Mesenteric fat pad (tissue), 1 donor: ENCODE data around the gene HEATR3. TPM values are rescaled to one million over a fixed set of nuclear protein-coding genes. Genes with fewer than 3 reads are reported as not detected.
A peak's percentile ranks its signal among the peaks of the same experiment; 100 is the strongest.

Experiments used
- DNase-seq: peaks from one replicate; pipeline ENCODE4 v3.0.0-alpha.2; 2020; ENCODE audit warnings: low spot score
- total RNA-seq: library from RNA; stranded (reverse); fragmentation: NEBNext Ultra II Directional; extraction: Animal tissue kit (Norgen Biotek cat#: 25700); gene quantifications from one replicate; pipeline ENCODE4 v1.2.1, GENCODE V29; 2021
- donor health status: DM: yes; HTN: yes; CAD: no.

The HEATR3 gene
- total RNA-seq, 1 donor from 2014 or later: 22.4 TPM

- no peak for DNase-seq
Observed at GRCh38 chr16:50099957-50100648, 34.3 kb downstream of the HEATR3 start.

GRCh38 chr16:50102051-50102746, 36.4 kb downstream of the HEATR3 start:
- no peak for DNase-seq

DNA sequence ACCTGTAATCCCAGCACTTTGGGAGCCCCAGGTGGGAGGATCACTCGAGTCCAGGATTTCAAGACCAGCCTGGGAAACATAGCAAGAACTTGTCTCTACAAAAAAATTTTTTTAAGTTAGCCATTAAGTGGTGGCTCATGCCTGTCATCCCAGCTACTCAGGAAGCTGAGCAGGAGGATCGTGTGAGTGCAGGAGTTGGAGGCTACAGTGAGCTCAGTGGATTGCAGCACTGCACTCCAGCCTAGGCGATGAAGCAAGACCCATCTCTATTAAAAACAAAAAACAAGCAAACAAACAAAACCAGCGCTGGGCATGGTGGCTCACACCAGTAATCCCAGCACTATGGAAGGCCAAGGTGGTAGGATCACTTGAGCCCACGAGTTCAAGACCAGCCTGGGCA, 38.0 kb downstream of the HEATR3 start:
- DNase-seq: no peak

DNA sequence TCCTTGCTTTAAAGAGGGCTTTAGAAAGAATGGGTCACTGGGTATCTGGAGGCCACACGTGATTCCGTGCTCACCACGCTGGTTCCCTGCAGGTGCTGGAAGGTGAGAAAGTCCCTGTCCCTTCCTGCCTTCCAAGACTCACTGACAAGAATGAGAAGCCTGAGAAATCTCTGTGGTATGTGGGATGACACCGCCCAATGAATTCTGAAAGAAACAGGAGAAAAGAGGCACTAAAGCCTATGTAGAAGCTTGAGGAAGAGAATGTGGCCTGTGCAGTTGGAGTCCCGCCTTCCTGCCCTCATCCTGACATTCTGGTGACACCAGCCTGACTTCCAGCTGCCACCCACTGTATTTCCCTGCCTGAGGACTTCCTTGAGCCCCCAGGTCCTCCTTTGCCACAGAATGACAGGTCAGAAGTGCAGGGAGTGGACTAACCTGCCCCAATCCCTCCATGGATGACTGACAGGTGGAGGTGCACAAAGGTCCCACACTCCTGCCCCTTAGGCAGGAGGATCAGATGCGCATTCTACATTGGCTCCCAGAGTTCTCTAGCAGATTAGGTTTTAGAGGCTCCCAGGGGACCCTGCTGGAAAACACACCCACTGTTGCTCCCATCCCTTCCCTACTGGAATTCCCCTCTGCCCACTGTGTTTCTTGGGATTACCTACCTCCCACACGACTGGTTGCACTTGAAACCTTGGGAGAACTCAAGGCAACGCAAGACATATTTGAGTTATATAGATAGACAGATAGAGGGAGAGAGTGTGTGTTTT, 48.8 kb downstream of the HEATR3 start:
- DNase-seq: no peak

DNA sequence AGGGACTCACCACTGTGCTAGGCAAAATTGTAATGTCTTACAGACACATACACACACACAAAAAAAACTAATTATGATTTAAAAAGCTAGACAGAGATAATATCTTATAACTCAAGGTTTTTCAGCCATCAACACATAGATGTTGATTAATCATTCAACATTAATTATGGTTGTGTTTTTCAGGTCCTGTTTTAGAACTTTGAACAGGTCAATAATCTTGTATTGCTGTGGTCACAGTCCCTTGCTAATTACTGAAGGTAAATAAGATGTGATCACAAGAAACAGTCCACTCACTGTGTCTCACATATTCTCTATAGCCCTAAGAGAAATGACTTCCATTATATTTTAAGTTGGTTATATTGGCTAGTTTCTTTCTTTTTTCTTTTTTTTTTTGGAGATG, 54.9 kb downstream of the HEATR3 start:
- no peak for DNase-seq

GRCh38 chr16:50121278-50121677, 55.5 kb downstream of the HEATR3 start:
- DNase-seq: peak; percentile 14

DNA sequence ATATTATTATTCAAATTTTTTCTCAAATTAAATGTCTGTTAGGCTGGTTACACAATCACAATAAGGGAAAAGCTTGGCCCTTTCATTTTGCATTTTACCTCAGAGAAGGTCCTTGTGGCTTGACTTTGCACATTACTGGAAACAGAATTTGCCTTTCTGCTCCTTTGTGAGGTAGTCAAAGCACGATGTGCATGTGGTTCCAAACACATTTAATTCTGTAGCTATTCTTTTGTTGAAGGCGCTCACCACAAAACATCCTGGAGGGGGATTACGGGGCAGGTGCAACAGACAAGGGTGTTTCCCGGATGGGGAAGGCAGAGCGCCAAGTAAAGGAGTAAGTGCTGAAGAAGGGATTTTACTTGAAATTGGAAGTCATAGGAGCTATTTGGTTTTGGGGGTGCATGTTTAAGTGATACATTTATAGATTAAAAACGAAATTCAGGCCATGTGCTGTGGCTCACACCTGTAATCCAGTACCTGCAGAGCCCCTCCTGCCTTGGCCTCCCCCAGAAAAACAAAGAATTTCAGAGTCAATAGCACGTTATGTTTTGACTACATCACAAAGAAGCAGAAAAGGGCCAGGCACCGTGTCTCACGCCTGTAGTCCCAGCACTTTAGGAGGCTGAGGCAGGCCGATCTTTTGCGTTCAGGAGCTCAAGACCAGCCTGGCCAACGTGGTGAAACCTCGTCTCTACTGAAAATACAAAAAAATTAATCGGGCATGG, 56.1 kb downstream of the HEATR3 start:
- peak; percentile 47 for DNase-seq

DNA sequence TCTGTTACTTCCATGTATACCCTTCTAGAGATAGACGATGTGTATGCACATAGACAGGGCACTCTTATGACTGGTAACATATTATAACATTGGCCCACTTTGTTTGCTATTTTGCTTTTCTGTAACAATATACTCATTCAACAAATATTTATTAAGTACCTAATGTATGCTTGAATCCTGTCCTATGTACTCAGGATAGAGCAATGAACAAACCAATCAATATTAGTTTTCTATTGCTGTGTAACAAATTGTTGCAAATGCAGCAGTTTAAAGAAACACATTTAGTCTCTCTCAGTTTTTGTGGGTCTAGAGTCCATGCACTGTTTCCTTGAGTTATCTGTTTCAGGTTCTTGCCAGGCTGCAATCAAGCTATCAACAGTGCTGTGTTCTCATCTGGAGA, 57.6 kb downstream of the HEATR3 start:
- DNase-seq: no peak

DNA sequence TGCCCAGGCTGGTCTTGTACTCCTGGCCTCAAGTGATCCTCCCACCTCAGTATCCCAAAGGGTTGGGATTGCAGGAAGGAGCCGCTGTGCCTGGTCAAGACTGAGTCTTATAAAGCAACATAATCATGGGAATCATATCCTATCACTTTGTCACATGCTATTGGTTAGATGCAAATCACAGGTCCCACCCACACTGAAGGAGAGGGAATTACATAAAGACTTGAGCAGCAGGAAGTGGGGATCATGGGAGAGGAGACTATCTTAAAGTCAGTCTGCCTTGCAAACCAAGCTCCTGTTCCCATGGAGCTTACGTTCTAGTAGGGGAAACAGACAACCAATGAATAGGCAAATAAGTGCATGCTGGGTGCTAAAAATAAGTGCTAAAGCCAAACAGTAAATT, 59.0 kb downstream of the HEATR3 start:
- DNase-seq: peak; percentile 33

- DNase-seq: no peak
Observed at GRCh38 chr16:50126183-50126582, 60.4 kb downstream of the HEATR3 start.

DNA sequence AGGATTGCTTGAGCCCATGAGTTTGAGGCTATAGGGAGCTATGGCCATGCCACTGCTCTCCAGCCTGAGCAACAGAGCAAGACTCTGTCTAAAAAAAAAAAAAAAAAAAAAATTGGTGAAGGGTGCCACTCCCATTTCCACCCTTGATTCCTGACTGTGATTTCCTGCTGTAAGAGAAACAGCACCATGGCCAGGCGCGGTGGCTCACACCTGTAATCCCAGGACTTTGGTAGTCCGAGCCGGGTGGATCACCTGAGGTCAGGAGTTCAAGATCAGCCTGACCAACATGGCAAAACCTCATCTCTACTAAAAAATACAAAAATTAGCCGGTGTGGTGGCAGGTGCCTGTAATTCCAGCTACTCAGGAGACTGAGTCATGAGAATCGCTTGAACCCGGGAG, 66.8 kb downstream of the HEATR3 start:
- DNase-seq: peak; percentile 55

GRCh38 chr16:50133214-50133613, 67.4 kb downstream of the HEATR3 start:
- no peak for DNase-seq

GRCh38 chr16:50136399-50136798, 70.6 kb downstream of the HEATR3 start:
- peak; percentile 3 for DNase-seq

DNA sequence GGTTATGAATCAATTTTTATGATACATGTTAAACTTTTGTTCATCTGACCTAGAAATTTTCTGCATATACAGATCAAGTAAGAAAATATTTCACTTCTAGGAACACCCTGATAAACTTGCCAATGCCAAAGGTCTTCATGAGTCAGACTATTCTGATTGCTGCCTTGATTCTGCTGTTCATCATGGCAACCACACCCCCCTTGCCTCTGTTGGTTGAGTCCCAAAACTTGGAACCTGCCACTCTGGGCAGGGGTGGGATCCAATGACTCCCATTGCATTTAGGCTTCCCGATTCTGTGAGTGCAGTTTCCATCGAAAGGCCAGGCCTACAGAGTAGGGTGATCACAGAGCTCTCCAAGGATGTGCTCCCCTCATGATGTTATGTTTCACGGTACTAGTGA, 71.5 kb downstream of the HEATR3 start:
- peak; percentile 39 for DNase-seq

GRCh38 chr16:50139580-50139979, 73.8 kb downstream of the HEATR3 start:
- no peak for DNase-seq

DNA sequence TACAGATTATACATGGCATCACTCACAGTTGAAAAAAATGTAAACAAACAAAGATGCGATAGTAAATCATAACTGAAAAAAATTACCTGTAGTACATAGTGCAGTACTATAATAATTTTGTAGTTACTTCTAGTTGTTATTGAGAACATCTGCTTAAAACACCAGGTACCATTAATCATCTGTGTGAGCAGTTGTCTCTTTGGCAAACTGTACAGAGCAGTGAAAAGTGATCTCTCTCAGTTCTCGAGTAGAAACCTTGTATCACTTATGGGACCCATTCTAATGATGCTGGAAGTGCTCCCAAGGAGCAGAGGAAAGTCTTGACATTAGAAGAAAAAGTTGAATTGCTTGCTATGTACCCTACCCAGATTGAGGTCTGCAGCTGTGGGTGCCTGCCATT, 78.4 kb downstream of the HEATR3 start:
- DNase-seq: no peak

- peak; percentile 18 for DNase-seq
Observed at GRCh38 chr16:50146479-50147435, 81.0 kb downstream of the HEATR3 start.

DNA sequence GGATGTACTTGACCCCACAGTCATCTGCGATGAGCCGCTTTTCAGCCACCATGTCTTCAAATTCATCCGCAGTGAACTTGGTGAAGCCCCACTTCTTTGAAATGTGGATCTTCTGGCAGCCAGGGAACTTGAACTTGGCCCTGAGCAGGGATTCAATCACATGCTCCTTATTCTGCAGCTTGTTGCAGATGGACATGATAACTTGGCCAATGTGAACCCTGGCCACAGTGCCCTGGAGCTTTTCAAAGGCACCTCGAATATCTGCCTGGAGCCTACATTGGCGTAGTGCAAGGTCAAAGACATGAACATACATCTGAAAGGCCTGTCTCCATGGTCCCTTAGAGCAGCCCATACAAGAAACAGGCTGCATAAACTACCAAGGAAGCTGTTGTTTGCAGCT, 85.6 kb downstream of the HEATR3 start:
- peak; percentile 59 for DNase-seq

- peak; percentile 74 for DNase-seq
Observed at GRCh38 chr16:50151756-50152155, 86.0 kb downstream of the HEATR3 start.

DNA sequence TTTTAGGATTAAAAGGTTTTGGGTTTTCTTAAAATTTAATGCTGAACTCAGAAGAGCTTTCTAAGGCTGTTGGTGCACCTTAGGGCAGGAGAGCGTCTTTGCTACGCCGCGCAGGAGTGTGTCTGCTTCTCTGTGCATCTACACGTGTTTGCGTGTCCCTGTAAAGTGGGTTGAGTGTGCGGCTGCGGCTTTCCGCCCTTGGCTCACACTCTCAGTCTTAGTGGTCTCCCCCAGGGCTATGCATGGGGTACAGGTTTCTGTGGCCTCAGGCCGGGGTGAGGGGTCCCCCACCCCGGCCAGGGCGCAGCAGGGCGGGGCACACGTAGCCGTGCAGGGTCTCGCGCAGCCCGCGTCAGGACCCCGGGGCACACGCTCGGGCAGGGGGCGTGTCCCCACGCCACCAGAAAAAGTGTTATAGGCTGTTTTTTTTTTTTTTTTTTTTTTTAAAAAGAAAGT, 86.6 kb downstream of the HEATR3 start:
- DNase-seq: peak; percentile 83
